ENCODE measurements around the gene BTBD18. TPM values are rescaled to one million over a fixed set of nuclear protein-coding genes. Genes with fewer than 3 reads are reported as not detected.

Gene BTBD18
- polyA plus RNA-seq, 3 donors = 0.10 TPM; not detected in 2

GRCh38 chr11:57800444-57801182 lies 49.0 kb upstream of the BTBD18 start:
- TF ChIP-seq, protein P1, sequence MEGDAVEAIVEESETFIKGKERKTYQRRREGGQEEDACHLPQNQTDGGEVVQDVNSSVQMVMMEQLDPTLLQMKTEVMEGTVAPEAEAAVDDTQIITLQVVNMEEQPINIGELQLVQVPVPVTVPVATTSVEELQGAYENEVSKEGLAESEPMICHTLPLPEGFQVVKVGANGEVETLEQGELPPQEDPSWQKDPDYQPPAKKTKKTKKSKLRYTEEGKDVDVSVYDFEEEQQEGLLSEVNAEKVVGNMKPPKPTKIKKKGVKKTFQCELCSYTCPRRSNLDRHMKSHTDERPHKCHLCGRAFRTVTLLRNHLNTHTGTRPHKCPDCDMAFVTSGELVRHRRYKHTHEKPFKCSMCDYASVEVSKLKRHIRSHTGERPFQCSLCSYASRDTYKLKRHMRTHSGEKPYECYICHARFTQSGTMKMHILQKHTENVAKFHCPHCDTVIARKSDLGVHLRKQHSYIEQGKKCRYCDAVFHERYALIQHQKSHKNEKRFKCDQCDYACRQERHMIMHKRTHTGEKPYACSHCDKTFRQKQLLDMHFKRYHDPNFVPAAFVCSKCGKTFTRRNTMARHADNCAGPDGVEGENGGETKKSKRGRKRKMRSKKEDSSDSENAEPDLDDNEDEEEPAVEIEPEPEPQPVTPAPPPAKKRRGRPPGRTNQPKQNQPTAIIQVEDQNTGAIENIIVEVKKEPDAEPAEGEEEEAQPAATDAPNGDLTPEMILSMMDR (IDR thresholded peaks at IDR 0.05) = peak; percentile 90
- no peak overlapping the region for H3K9ac ChIP-seq (ENCODE audit: insufficient read depth, low read length, poor library complexity, severe bottlenecking)
- Mint-ChIP-seq H3K27ac (peak overlapping the region in 6 of 7 donors; percentile 53 to 87 (median 76)), H3K4me1 (peaks cover 31% of the 10 kb centered on the region), H3K9me3 (no peaks in the 10 kb centered on the region), H3K36me3 (peaks cover 58 to 73% of the 10 kb centered on the region in 2 donors), H3K27me3 (ENCODE audit: low read depth in 3 of 3) (peaks cover 0 to 1% (median 0%) of the 10 kb centered on the region in 3 donors), H3K4me3 (peak overlapping the region in 1 of 2 donors; percentile 82)
- DNase-seq = peak; percentile 42 to 77 (median 64)
- peak overlapping the region; percentile 36 for H2AFZ ChIP-seq (ENCODE audit: insufficient read depth, low read depth, low read length, poor library complexity, severe bottlenecking)
- peak overlapping the region in 1 of 2 donors; percentile 12 for H3K27ac ChIP-seq (ENCODE audit: low read depth in 1 of 2, low read length in 2 of 2)
- no peaks in the 10 kb centered on the region for H3K27me3 ChIP-seq (ENCODE audit: control insufficient read depth in 2 of 2, insufficient read depth in 2 of 2, low read length in 2 of 2)
- peaks cover 5% of the 10 kb centered on the region for H3K79me2 ChIP-seq (ENCODE audit: insufficient read depth, low read length)
- peaks cover 50 to 56% of the 10 kb centered on the region in 2 donors for H3K36me3 ChIP-seq (replicated peaks in 1 of 2; ENCODE audit: control insufficient read depth in 1 of 2, insufficient read depth in 2 of 2, low read length in 2 of 2)
- no peaks in the 10 kb centered on the region for H3K9me3 ChIP-seq (replicated peaks in 1 of 2; ENCODE audit: control insufficient read depth in 1 of 2, insufficient read depth in 1 of 2, low read length in 2 of 2)
- H3K4me2 ChIP-seq (replicated peaks; ENCODE audit: extremely low read depth, low read length, poor library complexity, severe bottlenecking) = peak overlapping the region; percentile 49
- intact Hi-C loops (cut with micrococcal nuclease) = loop anchor here (5.0 kb wide), 2 partner anchors 58 to 233 kb away; partner anchors contain the start of genes UBE2L6 (in 2 of the 2) and SELENOH (in 1 of the 2)
- H3K4me1 ChIP-seq (ENCODE audit: control insufficient read depth in 1 of 2, insufficient read depth in 2 of 2, low read length in 2 of 2) = peaks cover 37% of the 10 kb centered on the region in 2 donors
- peaks cover 11% of the 10 kb centered on the region for H4K20me1 ChIP-seq (ENCODE audit: insufficient read depth, low read length)
- WGBS (ENCODE audit: insufficient coverage) = 71% methylated on average over 2 of the region's 4 CpGs
- peak overlapping the region in 1 of 3 experiments; percentile 14 for H3K4me3 ChIP-seq (replicated peaks in 1 of 3; ENCODE audit: low read depth in 2 of 3, low read length in 3 of 3)

GRCh38 chr11:57798905-57799559 lies 47.4 kb upstream of the BTBD18 start:
- TF ChIP-seq, protein P1 (IDR thresholded peaks at IDR 0.05) = no peak
- H3K27me3 ChIP-seq (ENCODE audit: control insufficient read depth in 2 of 2, insufficient read depth in 2 of 2, low read length in 2 of 2) = no peaks in the 10 kb centered on the region
- Mint-ChIP-seq H3K27ac (peak overlapping the region; percentile 83 to 94 (median 89)), H3K4me3 (peak overlapping the region in 1 of 2 donors; percentile 30), H3K4me1 (peaks cover 36% of the 10 kb centered on the region), H3K27me3 (ENCODE audit: low read depth in 3 of 3) (peaks cover 0 to 1% (median 0%) of the 10 kb centered on the region in 3 donors), H3K36me3 (peaks cover 51 to 66% of the 10 kb centered on the region in 2 donors), H3K9me3 (no peaks in the 10 kb centered on the region)
- H3K4me2 ChIP-seq (replicated peaks; ENCODE audit: extremely low read depth, low read length, poor library complexity, severe bottlenecking) = peak overlapping the region; percentile 1
- peaks cover 11% of the 10 kb centered on the region for H4K20me1 ChIP-seq (ENCODE audit: insufficient read depth, low read length)
- no CpG with 5 or more reads among the region's 1 CpG for WGBS (ENCODE audit: insufficient coverage)
- peak overlapping the region; percentile 17 to 70 for H3K27ac ChIP-seq (ENCODE audit: low read depth in 1 of 2, low read length in 2 of 2)
- H3K4me3 ChIP-seq (replicated peaks in 1 of 3; ENCODE audit: low read depth in 2 of 3, low read length in 3 of 3) = peak overlapping the region in 1 of 3 experiments; percentile 0
- H3K36me3 ChIP-seq (replicated peaks in 1 of 2; ENCODE audit: control insufficient read depth in 1 of 2, insufficient read depth in 2 of 2, low read length in 2 of 2) = peaks cover 39 to 48% of the 10 kb centered on the region in 2 donors
- peak overlapping the region; percentile 46 for H2AFZ ChIP-seq (ENCODE audit: insufficient read depth, low read depth, low read length, poor library complexity, severe bottlenecking)
- peak; percentile 29 to 65 (median 46) for DNase-seq
- H3K9me3 ChIP-seq (replicated peaks in 1 of 2; ENCODE audit: control insufficient read depth in 1 of 2, insufficient read depth in 1 of 2, low read length in 2 of 2) = no peaks in the 10 kb centered on the region
- peaks cover 39 to 41% of the 10 kb centered on the region in 2 donors for H3K4me1 ChIP-seq (ENCODE audit: control insufficient read depth in 1 of 2, insufficient read depth in 2 of 2, low read length in 2 of 2)
- H3K79me2 ChIP-seq (ENCODE audit: insufficient read depth, low read length) = peaks cover 12% of the 10 kb centered on the region
- intact Hi-C loops (cut with micrococcal nuclease) = loop anchor here (5.0 to 10.0 kb wide), 3 partner anchors 37 to 776 kb away; partner anchors contain the start of genes CTNND1 (in 1 of the 2), LPXN (in 1 of the 2), MED19 (in 1 of the 2) and TMX2 (in 1 of the 2)
- no peak overlapping the region for H3K9ac ChIP-seq (ENCODE audit: insufficient read depth, low read length, poor library complexity, severe bottlenecking)
